ENCODE data around the gene DZIP1L. TPM values are rescaled to one million over a fixed set of nuclear protein-coding genes. Genes with fewer than 3 reads are reported as not detected.

Gene DZIP1L
- total RNA-seq, 5 donors from 2014 or later (not counting 1 experiment from before 2014, with no cell fraction given) = not detected

GRCh38 chr3:138060792-138061191 lies 54.6 kb downstream of the DZIP1L start:
- DNase-seq (no peak), ATAC-seq (replicated peaks in 1 of 4) (no peak)
- no peak overlapping the region for H3K4me3 Mint-ChIP-seq
- no peaks in the 10 kb centered on the region for H3K36me3 Mint-ChIP-seq
- peaks cover 0 to 7% of the 10 kb centered on the region in 2 experiments for H3K27me3 ChIP-seq (replicated peaks in 1 of 2; ENCODE audit: control insufficient read depth in 2 of 2, extremely low read depth in 1 of 2, insufficient read depth in 2 of 2, low read length in 1 of 2)
- no peak overlapping the region for H3K4me3 ChIP-seq (ENCODE audit: control insufficient read depth in 1 of 2, extremely low read depth in 1 of 2, low read length in 1 of 2)
- no peak overlapping the region for H3K27ac Mint-ChIP-seq
- ChIA-PET POLR2A (no interaction called here), CTCF (interaction anchor here in 1 of 2 donors (0.9 kb wide), 1 partner anchor 13 kb away, joined by 3 read pairs; no protein-coding TSS in a partner anchor)
- H3K9me3 ChIP-seq = no peaks in the 10 kb centered on the region
- no peaks in the 10 kb centered on the region for H3K36me3 ChIP-seq (ENCODE audit: control insufficient read depth in 2 of 2, extremely low read depth in 1 of 2, insufficient read depth in 1 of 2, low read length in 1 of 2)
- no peaks in the 10 kb centered on the region for H3K9me3 Mint-ChIP-seq
- no peak overlapping the region for H3K27ac ChIP-seq (ENCODE audit: low read length)
- H3K4me1 ChIP-seq (ENCODE audit: control insufficient read depth in 1 of 2, extremely low read depth in 1 of 2, insufficient read depth in 2 of 2, low read length in 2 of 2) = no peaks in the 10 kb centered on the region
- H3K27me3 Mint-ChIP-seq = peaks cover 2 to 5% of the 10 kb centered on the region in 2 donors
- WGBS (ENCODE audit: insufficient coverage) = no CpG with 5 or more reads among the region's 2 CpGs
- no peaks in the 10 kb centered on the region for H3K4me1 Mint-ChIP-seq

- H3K4me3 ChIP-seq (ENCODE audit: control insufficient read depth in 1 of 2, extremely low read depth in 1 of 2, low read length in 1 of 2) = no peak overlapping the region
- CTCF ChIA-PET = no interaction called here
- POLR2A ChIA-PET = no interaction called here
- H3K9me3 Mint-ChIP-seq = no peaks in the 10 kb centered on the region
- H3K9me3 ChIP-seq = no peaks in the 10 kb centered on the region
- no peaks in the 10 kb centered on the region for H3K36me3 Mint-ChIP-seq
- DNase-seq (no peak), ATAC-seq (replicated peaks in 1 of 4) (no peak)
- H3K36me3 ChIP-seq (ENCODE audit: control insufficient read depth in 2 of 2, extremely low read depth in 1 of 2, insufficient read depth in 1 of 2, low read length in 1 of 2) = no peaks in the 10 kb centered on the region
- peaks cover 6 to 12% of the 10 kb centered on the region in 2 donors for H3K27me3 Mint-ChIP-seq
- no peaks in the 10 kb centered on the region for H3K4me1 Mint-ChIP-seq
- H3K4me1 ChIP-seq (ENCODE audit: control insufficient read depth in 1 of 2, extremely low read depth in 1 of 2, insufficient read depth in 2 of 2, low read length in 2 of 2) = no peaks in the 10 kb centered on the region
- no peak overlapping the region for H3K27ac ChIP-seq (ENCODE audit: low read length)
- no peak overlapping the region for H3K4me3 Mint-ChIP-seq
- H3K27me3 ChIP-seq (replicated peaks in 1 of 2; ENCODE audit: control insufficient read depth in 2 of 2, extremely low read depth in 1 of 2, insufficient read depth in 2 of 2, low read length in 1 of 2) = peaks cover 0 to 2% of the 10 kb centered on the region in 2 experiments
- H3K27ac Mint-ChIP-seq = no peak overlapping the region
These were observed 56.1 kb downstream of the DZIP1L start for GRCh38 chr3:138059261-138059660.

- ATAC-seq (replicated peaks in 1 of 4) (no peak), DNase-seq (no peak)
- Mint-ChIP-seq H3K4me1 (no peaks in the 10 kb centered on the region), H3K9me3 (no peaks in the 10 kb centered on the region), H3K36me3 (no peaks in the 10 kb centered on the region), H3K27me3 (peaks cover 13 to 19% of the 10 kb centered on the region in 2 donors), H3K27ac (no peak overlapping the region), H3K4me3 (no peak overlapping the region)
- ChIA-PET CTCF (interaction anchor here in 1 of 2 donors (1.0 kb wide), 1 partner anchor 10 kb away, joined by 3 read pairs; no protein-coding TSS in a partner anchor), POLR2A (no interaction called here)
- Histone ChIP-seq H3K4me1 (ENCODE audit: control insufficient read depth in 1 of 2, extremely low read depth in 1 of 2, insufficient read depth in 2 of 2, low read length in 2 of 2) (no peaks in the 10 kb centered on the region), H3K27me3 (replicated peaks in 1 of 2; ENCODE audit: control insufficient read depth in 2 of 2, extremely low read depth in 1 of 2, insufficient read depth in 2 of 2, low read length in 1 of 2) (peaks cover 0 to 2% of the 10 kb centered on the region in 2 experiments), H3K4me3 (ENCODE audit: control insufficient read depth in 1 of 2, extremely low read depth in 1 of 2, low read length in 1 of 2) (no peak overlapping the region), H3K9me3 (no peaks in the 10 kb centered on the region), H3K36me3 (ENCODE audit: control insufficient read depth in 2 of 2, extremely low read depth in 1 of 2, insufficient read depth in 1 of 2, low read length in 1 of 2) (no peaks in the 10 kb centered on the region), H3K27ac (ENCODE audit: low read length) (no peak overlapping the region)
- no CpG with 5 or more reads among the region's 3 CpGs for WGBS (ENCODE audit: insufficient coverage)
These were observed 58.0 kb downstream of the DZIP1L start for GRCh38 chr3:138057384-138057783.

- H3K9me3 ChIP-seq = no peaks in the 10 kb centered on the region
- ChIA-PET CTCF (no interaction called here), POLR2A (no interaction called here)
- H3K9me3 Mint-ChIP-seq = no peaks in the 10 kb centered on the region
- no CpG with 5 or more reads among the region's 1 CpG for WGBS (ENCODE audit: insufficient coverage)
- ATAC-seq (replicated peaks in 1 of 4) (no peak), DNase-seq (no peak)
- H3K27me3 ChIP-seq (replicated peaks in 1 of 2; ENCODE audit: control insufficient read depth in 2 of 2, extremely low read depth in 1 of 2, insufficient read depth in 2 of 2, low read length in 1 of 2) = peaks cover 0 to 12% of the 10 kb centered on the region in 2 experiments
- H3K4me1 ChIP-seq (ENCODE audit: control insufficient read depth in 1 of 2, extremely low read depth in 1 of 2, insufficient read depth in 2 of 2, low read length in 2 of 2) = no peaks in the 10 kb centered on the region
- no peak overlapping the region for H3K27ac ChIP-seq (ENCODE audit: low read length)
- no peak overlapping the region for H3K4me3 ChIP-seq (ENCODE audit: control insufficient read depth in 1 of 2, extremely low read depth in 1 of 2, low read length in 1 of 2)
- H3K27ac Mint-ChIP-seq = no peak overlapping the region
- peaks cover 19 to 22% of the 10 kb centered on the region in 2 donors for H3K27me3 Mint-ChIP-seq
- no peak overlapping the region for H3K4me3 Mint-ChIP-seq
- H3K4me1 Mint-ChIP-seq = no peaks in the 10 kb centered on the region
- H3K36me3 ChIP-seq (ENCODE audit: control insufficient read depth in 2 of 2, extremely low read depth in 1 of 2, insufficient read depth in 1 of 2, low read length in 1 of 2) = no peaks in the 10 kb centered on the region
- no peaks in the 10 kb centered on the region for H3K36me3 Mint-ChIP-seq
These were observed 61.4 kb downstream of the DZIP1L start for GRCh38 chr3:138054057-138054456.

- Histone ChIP-seq H3K4me3 (ENCODE audit: control insufficient read depth in 1 of 2, extremely low read depth in 1 of 2, low read length in 1 of 2) (no peak overlapping the region), H3K27me3 (replicated peaks in 1 of 2; ENCODE audit: control insufficient read depth in 2 of 2, extremely low read depth in 1 of 2, insufficient read depth in 2 of 2, low read length in 1 of 2) (peaks cover 0 to 15% of the 10 kb centered on the region in 2 experiments), H3K4me1 (ENCODE audit: control insufficient read depth in 1 of 2, extremely low read depth in 1 of 2, insufficient read depth in 2 of 2, low read length in 2 of 2) (no peaks in the 10 kb centered on the region), H3K36me3 (ENCODE audit: control insufficient read depth in 2 of 2, extremely low read depth in 1 of 2, insufficient read depth in 1 of 2, low read length in 1 of 2) (no peaks in the 10 kb centered on the region), H3K9me3 (no peaks in the 10 kb centered on the region), H3K27ac (ENCODE audit: low read length) (no peak overlapping the region)
- H3K36me3 Mint-ChIP-seq = no peaks in the 10 kb centered on the region
- H3K27me3 Mint-ChIP-seq = peaks cover 20 to 28% of the 10 kb centered on the region in 2 donors
- CTCF ChIA-PET = interaction anchor here (0.6 to 1.7 kb wide), 4 partner anchors 10 to 946 kb away, joined by 3 to 5 read pairs (median 4); no protein-coding TSS in a partner anchor
- POLR2A ChIA-PET = no interaction called here
- ATAC-seq (replicated peaks in 1 of 4) = no peak
- no peaks in the 10 kb centered on the region for H3K4me1 Mint-ChIP-seq
- H3K4me3 Mint-ChIP-seq = no peak overlapping the region
- no peaks in the 10 kb centered on the region for H3K9me3 Mint-ChIP-seq
- DNase-seq = peak in 1 of 35 experiments; percentile 6
- 22% methylated on average over 5 of the region's 8 CpGs for WGBS (ENCODE audit: insufficient coverage)
- no peak overlapping the region for H3K27ac Mint-ChIP-seq
These were observed 63.2 kb downstream of the DZIP1L start for GRCh38 chr3:138051947-138052802.

- H3K27ac ChIP-seq (ENCODE audit: low read length) = no peak overlapping the region
These were observed 66.1 kb downstream of the DZIP1L start for GRCh38 chr3:138049157-138049919.

More at GRCh38 chr3:138049157-138049919, 66.1 kb downstream of the DZIP1L start:
- Histone ChIP-seq H3K27me3 (replicated peaks in 1 of 2; ENCODE audit: control insufficient read depth in 2 of 2, extremely low read depth in 1 of 2, insufficient read depth in 2 of 2, low read length in 1 of 2) (peaks cover 0 to 15% of the 10 kb centered on the region in 2 experiments), H3K36me3 (ENCODE audit: control insufficient read depth in 2 of 2, extremely low read depth in 1 of 2, insufficient read depth in 1 of 2, low read length in 1 of 2) (no peaks in the 10 kb centered on the region), H3K9me3 (no peaks in the 10 kb centered on the region), H3K4me3 (ENCODE audit: control insufficient read depth in 1 of 2, extremely low read depth in 1 of 2, low read length in 1 of 2) (no peak overlapping the region), H3K4me1 (ENCODE audit: control insufficient read depth in 1 of 2, extremely low read depth in 1 of 2, insufficient read depth in 2 of 2, low read length in 2 of 2) (no peaks in the 10 kb centered on the region)
- Mint-ChIP-seq H3K4me3 (no peak overlapping the region), H3K36me3 (no peaks in the 10 kb centered on the region), H3K27me3 (peaks cover 24 to 33% of the 10 kb centered on the region in 2 donors), H3K4me1 (no peaks in the 10 kb centered on the region), H3K27ac (no peak overlapping the region), H3K9me3 (no peaks in the 10 kb centered on the region)
- ChIA-PET CTCF (no interaction called here), POLR2A (no interaction called here)
- WGBS (ENCODE audit: insufficient coverage) = 97% methylated on average over 8 of the region's 9 CpGs
- ATAC-seq (replicated peaks in 1 of 4) (no peak), DNase-seq (no peak)
